Non-pigmented ciliary epithelial cell (primary cell): Measurements from ENCODE around the gene BPGM.
"Not testable (repeated sequence)": the region's sequence is repeated elsewhere in the genome, so short reads cannot be mapped to it uniquely, and the experiment has no call there.

ENCODE experiments used
- DNase-seq: peaks from one replicate; pipeline ENCODE4 v3.0.0-alpha.2; 2010; ENCODE audit warnings: low read depth

BPGM gene

GRCh38 chr7:134665045-134665444, 18.4 kb downstream of the BPGM start:
- not testable (repeated sequence) for DNase-seq

- no peak for DNase-seq
Measured at GRCh38 chr7:134667899-134668298, 21.2 kb downstream of the BPGM start.

- DNase-seq, result no peak
Measured at GRCh38 chr7:134669388-134669787, 22.7 kb downstream of the BPGM start.

- DNase-seq, result peak; percentile 85
Measured at GRCh38 chr7:134669845-134670373, 23.3 kb downstream of the BPGM start.

- no peak for DNase-seq
Measured at GRCh38 chr7:134671609-134672008, 25.0 kb downstream of the BPGM start.

GRCh38 chr7:134674424-134674823, 27.8 kb downstream of the BPGM start:
- DNase-seq, result no peak

GRCh38 chr7:134676743-134677142, 30.1 kb downstream of the BPGM start:
- no peak for DNase-seq

- no peak for DNase-seq
Measured at GRCh38 chr7:134678115-134678514, 31.5 kb downstream of the BPGM start.

GRCh38 chr7:134679006-134679405, 32.4 kb downstream of the BPGM start:
- DNase-seq, result no peak

GRCh38 chr7:134684165-134684564, 37.5 kb downstream of the BPGM start:
- no peak for DNase-seq

GRCh38 chr7:134685250-134685649, 38.6 kb downstream of the BPGM start:
- no peak for DNase-seq

- DNase-seq, result no peak
Measured at GRCh38 chr7:134686786-134687185, 40.1 kb downstream of the BPGM start.

- DNase-seq, result not testable (repeated sequence)
Measured at GRCh38 chr7:134689550-134689949, 42.9 kb downstream of the BPGM start.

GRCh38 chr7:134690016-134690415, 43.4 kb downstream of the BPGM start:
- no peak for DNase-seq

- DNase-seq, result no peak
Measured at GRCh38 chr7:134690614-134691504, 44.2 kb downstream of the BPGM start.

GRCh38 chr7:134691546-134692343, 45.1 kb downstream of the BPGM start:
- no peak for DNase-seq

GRCh38 chr7:134692344-134692705, 45.7 kb downstream of the BPGM start:
- no peak for DNase-seq

GRCh38 chr7:134693256-134693655, 46.6 kb downstream of the BPGM start:
- DNase-seq, result peak; percentile 85

GRCh38 chr7:134694299-134694698, 47.6 kb downstream of the BPGM start:
- DNase-seq, result no peak

GRCh38 chr7:134694767-134695166, 48.1 kb downstream of the BPGM start:
- DNase-seq, result no peak

GRCh38 chr7:134695321-134695860, 48.7 kb downstream of the BPGM start:
- DNase-seq, result no peak

GRCh38 chr7:134696261-134696660, 49.6 kb downstream of the BPGM start:
- no peak for DNase-seq
